GM18507 (cell line): ENCODE results near the gene ATP13A5.

Experiments
- DNase-seq: peaks from one replicate; pipeline ENCODE4 v3.0.0; 2011; ENCODE audit warnings: low read depth; ENCODE audit not compliant: insufficient read length; ENCODE audit errors: extremely low spot score
- FAIRE-seq: peaks from 2 replicates; lab custom pipeline; 2011; peaks lifted over from hg19 to GRCh38; lab: Jason Lieb, UNC

ATP13A5 gene

GRCh38 chr3:193292386-193292785 lies 86.2 kb downstream of the ATP13A5 start:
- DNase-seq (no peak), FAIRE-seq (no peak)

GRCh38 chr3:193271101-193271840 lies 107.3 kb downstream of the ATP13A5 start:
- FAIRE-seq (no peak), DNase-seq (no peak)

- DNase-seq (no peak), FAIRE-seq (no peak)
Observed at GRCh38 chr3:193270451-193270850, 108.1 kb downstream of the ATP13A5 start.

- DNase-seq (no peak), FAIRE-seq (no peak)
Observed at GRCh38 chr3:193269343-193270028, 109.1 kb downstream of the ATP13A5 start.

GRCh38 chr3:193262707-193263106 lies 115.8 kb downstream of the ATP13A5 start:
- DNase-seq: no peak

GRCh38 chr3:193261970-193262369 lies 116.6 kb downstream of the ATP13A5 start:
- FAIRE-seq (no peak), DNase-seq (no peak)

More at GRCh38 chr3:193262707-193263106, 115.8 kb downstream of the ATP13A5 start:
- no peak for FAIRE-seq

GRCh38 chr3:193253986-193254660 lies 124.4 kb downstream of the ATP13A5 start:
- FAIRE-seq (no peak), DNase-seq (no peak)

GRCh38 chr3:193250492-193250891 lies 128.1 kb downstream of the ATP13A5 start:
- no peak for DNase-seq
- no peak for FAIRE-seq

GRCh38 chr3:193248848-193249468 lies 129.6 kb downstream of the ATP13A5 start:
- no peak for FAIRE-seq
- DNase-seq: no peak

GRCh38 chr3:193243571-193243970 lies 135.0 kb downstream of the ATP13A5 start:
- FAIRE-seq (no peak), DNase-seq (no peak)

- FAIRE-seq (no peak), DNase-seq (no peak)
Observed at GRCh38 chr3:193241716-193242115, 136.8 kb downstream of the ATP13A5 start.

- DNase-seq (peak; percentile 28), FAIRE-seq (no peak)
Observed at GRCh38 chr3:193240850-193241706, 137.5 kb downstream of the ATP13A5 start, which contains the start of gene PLAAT1. PLAAT1 (plus strand) TSS chr3:193241222; CDS start chr3:193255651, 14,429 bp downstream.

- FAIRE-seq (no peak), DNase-seq (no peak)
Observed at GRCh38 chr3:193240436-193240849, 138.1 kb downstream of the ATP13A5 start.

- FAIRE-seq: no peak
- DNase-seq: no peak
Observed at GRCh38 chr3:193237030-193237429, 141.5 kb downstream of the ATP13A5 start.

GRCh38 chr3:193236599-193236998 lies 142.0 kb downstream of the ATP13A5 start:
- FAIRE-seq: no peak

GRCh38 chr3:193231201-193231600 lies 147.4 kb downstream of the ATP13A5 start:
- FAIRE-seq (no peak), DNase-seq (no peak)

More at GRCh38 chr3:193236599-193236998, 142.0 kb downstream of the ATP13A5 start:
- no peak for DNase-seq

GRCh38 chr3:193230610-193231009 lies 147.9 kb downstream of the ATP13A5 start:
- FAIRE-seq (no peak), DNase-seq (no peak)

GRCh38 chr3:193229851-193230420 lies 148.6 kb downstream of the ATP13A5 start:
- DNase-seq (no peak), FAIRE-seq (no peak)

GRCh38 chr3:193228206-193228605 lies 150.3 kb downstream of the ATP13A5 start:
- FAIRE-seq (no peak), DNase-seq (no peak)
